Activated T-helper 17 cell treated with anti-CD3 and anti-CD28 coated beads, Interleukin-2, amount 50 U/mL, for 72 hours (primary cell): Measurements from ENCODE around the gene HSD17B14. TPM values are rescaled to one million over a fixed set of nuclear protein-coding genes. Genes with fewer than 3 reads are reported as not detected.
"Not testable (repeated sequence)": the region's sequence is repeated elsewhere in the genome, so short reads cannot be mapped to it uniquely, and the experiment has no call there.

Experiments used
- ATAC-seq: fragments of 150-1000 bp; cut with Tn5 transposase; replicated peaks from 2 replicates; pipeline ENCODE4 v1.10.0; 2021; ENCODE audit warnings: mild to moderate bottlenecking, moderate library complexity
- H3K27ac Mint-ChIP-seq: one replicate; pipeline ENCODE4 v1.8.0; 2022; ENCODE audit warnings: mixed read lengths
- H3K27me3 Mint-ChIP-seq: one replicate; pipeline ENCODE4 v1.8.0; 2022; ENCODE audit warnings: mixed read lengths
- H3K36me3 Mint-ChIP-seq: one replicate; pipeline ENCODE4 v1.8.0; 2022; ENCODE audit warnings: low read depth, mild to moderate bottlenecking, mixed read lengths
- H3K4me1 Mint-ChIP-seq: one replicate; pipeline ENCODE4 v1.8.0; 2022; ENCODE audit warnings: mixed read lengths
- H3K4me3 Mint-ChIP-seq: one replicate; pipeline ENCODE4 v1.8.0; 2022; ENCODE audit warnings: mild to moderate bottlenecking, mixed read lengths
- H3K9me3 Mint-ChIP-seq: one replicate; pipeline ENCODE4 v1.8.0; 2022; ENCODE audit warnings: mixed read lengths
- total RNA-seq, 2 donors: library from RNA; stranded (reverse); gene quantifications; one replicate each; pipeline ENCODE4 v1.2.3, GENCODE V29; 2022

Gene HSD17B14
- total RNA-seq, 2 donors from 2014 or later = 1.6 TPM; not detected in 1

GRCh38 chr19:48805452-48805851 lies 30.8 kb downstream of the HSD17B14 start:
- Mint-ChIP-seq H3K4me3 (no peak overlapping the region), H3K27me3 (no peaks in the 10 kb centered on the region), H3K4me1 (peaks cover 18% of the 10 kb centered on the region), H3K36me3 (peaks cover 6% of the 10 kb centered on the region), H3K27ac (no peak overlapping the region), H3K9me3 (no peaks in the 10 kb centered on the region)
- ATAC-seq = no peak

DNA sequence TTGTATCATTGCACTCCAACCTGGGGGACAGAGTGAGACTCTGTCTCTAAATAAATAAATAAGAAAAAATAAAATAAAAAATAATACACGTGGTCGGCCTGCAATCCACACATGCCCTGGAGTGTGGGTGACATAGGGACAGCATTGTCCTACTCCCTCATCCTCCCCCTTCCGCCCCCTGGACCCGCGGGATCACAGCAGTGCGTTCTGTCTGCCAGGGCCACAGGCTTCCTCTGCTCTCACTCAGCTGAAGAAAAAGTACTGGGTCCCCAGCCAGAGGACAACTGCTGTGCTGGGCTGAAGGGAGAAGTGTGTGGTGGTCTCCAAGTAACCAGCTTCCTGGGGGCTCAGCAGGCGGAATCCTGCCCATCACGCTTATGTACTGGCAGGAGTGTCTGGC lies 31.8 kb downstream of the HSD17B14 start:
- Mint-ChIP-seq H3K27me3 (no peaks in the 10 kb centered on the region), H3K36me3 (peaks cover 6% of the 10 kb centered on the region), H3K4me1 (peaks cover 15% of the 10 kb centered on the region), H3K4me3 (no peak overlapping the region), H3K27ac (no peak overlapping the region), H3K9me3 (no peaks in the 10 kb centered on the region)
- ATAC-seq = no peak

- Mint-ChIP-seq H3K4me3 (no peak overlapping the region), H3K36me3 (peaks cover under 1% of the 10 kb centered on the region), H3K9me3 (no peaks in the 10 kb centered on the region), H3K27me3 (no peaks in the 10 kb centered on the region), H3K4me1 (peaks cover 6% of the 10 kb centered on the region), H3K27ac (no peak overlapping the region)
- no peak for ATAC-seq
Measured at GRCh38 chr19:48802623-48803022, 33.7 kb downstream of the HSD17B14 start.

GRCh38 chr19:48799358-48800300 lies 36.7 kb downstream of the HSD17B14 start:
- Mint-ChIP-seq H3K9me3 (no peaks in the 10 kb centered on the region), H3K36me3 (no peaks in the 10 kb centered on the region)

GRCh38 chr19:48798937-48799336 lies 37.4 kb downstream of the HSD17B14 start:
- Mint-ChIP-seq H3K4me3 (no peak overlapping the region), H3K27me3 (no peaks in the 10 kb centered on the region)

More at GRCh38 chr19:48799358-48800300, 36.7 kb downstream of the HSD17B14 start:
- Mint-ChIP-seq H3K4me1 (peaks cover 9% of the 10 kb centered on the region), H3K4me3 (no peak overlapping the region), H3K27me3 (no peaks in the 10 kb centered on the region), H3K27ac (no peak overlapping the region)
- ATAC-seq = no peak

GRCh38 chr19:48797103-48797502 lies 39.2 kb downstream of the HSD17B14 start:
- Mint-ChIP-seq H3K27ac (peak overlapping the region; percentile 66), H3K4me1 (peaks cover 9% of the 10 kb centered on the region), H3K27me3 (no peaks in the 10 kb centered on the region), H3K36me3 (no peaks in the 10 kb centered on the region), H3K4me3 (no peak overlapping the region), H3K9me3 (no peaks in the 10 kb centered on the region)
- ATAC-seq = no peak

More at GRCh38 chr19:48798937-48799336, 37.4 kb downstream of the HSD17B14 start:
- Mint-ChIP-seq H3K36me3 (no peaks in the 10 kb centered on the region), H3K27ac (no peak overlapping the region), H3K9me3 (no peaks in the 10 kb centered on the region), H3K4me1 (peaks cover 9% of the 10 kb centered on the region)
- ATAC-seq = no peak

DNA sequence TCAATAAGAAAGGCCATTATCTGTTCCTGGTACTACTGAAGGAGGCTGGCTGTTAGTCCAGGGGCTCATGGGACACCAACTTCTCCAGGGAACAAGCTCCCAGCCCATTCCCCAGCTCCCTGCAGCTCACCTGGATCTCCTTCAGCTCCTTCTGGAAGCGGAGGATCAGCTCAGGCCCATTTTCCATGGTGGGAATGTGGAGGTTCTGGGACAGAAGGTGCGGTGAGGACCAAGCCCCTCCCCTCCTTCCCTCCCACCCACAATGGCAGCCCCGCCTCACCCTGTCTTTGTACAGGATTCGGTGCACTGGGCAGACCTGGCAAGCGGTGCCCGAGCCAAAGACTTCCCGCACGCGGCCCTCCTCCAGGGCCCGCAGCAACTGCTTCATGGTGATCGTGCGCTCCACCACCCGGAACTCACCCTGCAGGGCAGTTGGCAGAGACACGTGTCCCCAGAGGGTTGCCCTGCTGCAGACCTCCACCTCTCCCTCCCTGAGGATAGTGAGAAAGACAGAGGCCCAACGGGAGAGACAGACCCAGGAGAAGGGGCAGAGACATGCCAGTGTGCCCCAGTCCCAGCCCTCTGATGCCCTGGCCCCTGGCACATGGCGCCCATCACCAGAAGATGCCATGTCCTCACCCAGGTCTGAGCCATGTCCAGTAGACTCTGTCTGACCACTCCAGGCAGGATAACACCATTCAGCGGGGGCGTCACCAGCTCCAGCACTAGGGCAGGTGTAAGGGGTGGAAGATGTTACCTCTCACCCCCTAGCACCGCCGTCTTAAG lies 39.8 kb downstream of the HSD17B14 start:
- no peak for ATAC-seq
- Mint-ChIP-seq H3K27me3 (no peaks in the 10 kb centered on the region), H3K27ac (no peak overlapping the region), H3K9me3 (no peaks in the 10 kb centered on the region), H3K36me3 (no peaks in the 10 kb centered on the region), H3K4me1 (peaks cover 9% of the 10 kb centered on the region), H3K4me3 (no peak overlapping the region)

DNA sequence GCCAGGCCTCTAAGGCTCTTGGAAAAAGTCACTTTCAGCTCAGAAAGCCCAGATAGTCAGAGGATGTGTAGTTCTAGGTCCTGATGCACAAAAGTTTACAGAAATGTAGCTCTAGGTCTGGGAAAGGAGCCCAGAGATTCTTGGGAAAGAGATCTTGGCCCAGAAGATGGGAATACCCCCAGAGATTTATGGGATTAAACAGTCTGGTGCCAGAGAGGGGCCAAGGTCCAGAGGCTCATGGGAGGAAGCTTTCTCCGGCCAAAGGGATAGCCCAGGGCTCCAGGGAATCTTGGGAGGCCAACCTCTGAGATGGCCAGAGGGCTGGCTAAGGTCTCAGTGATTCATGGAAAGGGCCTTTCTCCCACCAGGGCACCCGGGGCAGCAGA lies 40.6 kb downstream of the HSD17B14 start:
- Mint-ChIP-seq H3K9me3 (no peaks in the 10 kb centered on the region), H3K27me3 (no peaks in the 10 kb centered on the region), H3K4me3 (peak overlapping the region; percentile 84), H3K27ac (peak overlapping the region; percentile 94), H3K36me3 (no peaks in the 10 kb centered on the region), H3K4me1 (peaks cover 9% of the 10 kb centered on the region)
- no peak for ATAC-seq

GRCh38 chr19:48795055-48795684 lies 41.1 kb downstream of the HSD17B14 start:
- Mint-ChIP-seq H3K27ac (peak overlapping the region; percentile 94), H3K4me1 (peaks cover 6% of the 10 kb centered on the region), H3K27me3 (no peaks in the 10 kb centered on the region), H3K9me3 (no peaks in the 10 kb centered on the region), H3K4me3 (peak overlapping the region; percentile 84), H3K36me3 (no peaks in the 10 kb centered on the region)
- peak; percentile 99 for ATAC-seq

- Mint-ChIP-seq H3K9me3 (no peaks in the 10 kb centered on the region), H3K4me1 (peaks cover 4% of the 10 kb centered on the region), H3K27ac (peak overlapping the region; percentile 94), H3K36me3 (no peaks in the 10 kb centered on the region), H3K27me3 (no peaks in the 10 kb centered on the region), H3K4me3 (peak overlapping the region; percentile 84)
- ATAC-seq = no peak
Measured at GRCh38 chr19:48794291-48794690, 42.0 kb downstream of the HSD17B14 start.

- Mint-ChIP-seq H3K27ac (no peak overlapping the region), H3K36me3 (no peaks in the 10 kb centered on the region), H3K4me3 (no peak overlapping the region), H3K27me3 (no peaks in the 10 kb centered on the region), H3K9me3 (no peaks in the 10 kb centered on the region), H3K4me1 (peaks cover 4% of the 10 kb centered on the region)
- ATAC-seq = no peak
Measured at GRCh38 chr19:48793271-48793670, 43.0 kb downstream of the HSD17B14 start.

DNA sequence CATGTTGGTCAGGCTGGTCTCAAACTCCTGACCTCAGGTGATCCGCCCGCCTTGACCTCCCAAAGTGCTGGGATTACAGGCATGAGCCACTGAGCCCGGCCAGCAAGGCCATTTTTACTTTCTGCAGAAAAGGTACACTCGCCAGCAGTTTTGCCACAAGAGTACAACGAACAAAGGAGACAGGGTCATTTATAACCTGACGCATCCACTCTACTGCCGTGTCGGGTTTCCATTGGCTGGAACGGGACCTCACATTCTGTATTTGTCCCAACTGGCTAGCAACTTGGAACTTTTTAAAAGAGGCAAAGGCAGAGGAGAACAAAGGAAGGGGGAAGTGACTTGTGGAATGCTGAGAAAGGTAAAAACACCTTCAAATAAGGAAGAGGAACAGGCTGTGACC lies 49.0 kb downstream of the HSD17B14 start:
- H3K9me3 Mint-ChIP-seq, H3K4me3 Mint-ChIP-seq, H3K27me3 Mint-ChIP-seq, H3K4me1 Mint-ChIP-seq, ATAC-seq, H3K27ac Mint-ChIP-seq, H3K36me3 Mint-ChIP-seq: not testable (repeated sequence)

DNA sequence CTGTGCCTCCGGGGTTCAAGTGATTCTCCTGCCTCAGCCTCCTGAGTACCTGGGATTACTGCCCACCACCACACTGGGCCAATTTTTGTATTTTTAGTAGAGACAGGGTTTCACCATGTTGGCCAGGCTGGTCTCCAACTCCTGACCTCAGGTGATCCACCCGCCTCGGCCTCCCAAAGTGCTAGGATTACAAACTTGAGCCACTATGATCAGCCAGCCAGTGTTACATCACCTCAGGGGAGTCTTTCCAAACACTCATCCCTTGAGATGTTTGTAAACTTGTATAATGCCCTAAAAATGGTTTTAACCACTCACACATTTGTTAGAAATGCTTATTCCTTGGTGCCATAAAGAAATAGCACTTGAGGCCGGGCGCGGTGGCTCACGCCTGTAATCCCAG lies 49.9 kb downstream of the HSD17B14 start:
- not testable (repeated sequence) for H3K4me1 Mint-ChIP-seq, H3K9me3 Mint-ChIP-seq, H3K4me3 Mint-ChIP-seq, H3K36me3 Mint-ChIP-seq, H3K27me3 Mint-ChIP-seq, H3K27ac Mint-ChIP-seq, ATAC-seq

DNA sequence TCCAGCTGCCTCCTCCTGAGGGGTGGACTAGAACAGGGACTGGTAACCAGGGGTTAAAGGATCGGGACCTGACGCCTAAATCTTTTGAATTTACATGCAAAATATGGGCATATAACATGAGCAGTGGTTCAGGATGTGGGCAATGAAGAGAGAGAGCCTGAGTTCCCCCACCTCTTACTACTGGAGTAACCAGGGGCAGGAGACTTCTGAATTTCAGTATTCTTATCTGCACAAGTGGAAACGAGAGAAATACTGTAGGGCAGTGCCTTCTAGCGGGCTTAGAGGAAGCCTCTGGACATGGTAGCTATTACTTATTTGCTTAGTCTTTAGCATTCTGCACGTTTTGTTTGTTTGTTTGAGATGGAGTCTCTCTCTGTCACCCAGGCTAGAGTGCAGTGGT lies 51.8 kb downstream of the HSD17B14 start:
- H3K27me3 Mint-ChIP-seq = peaks cover 6% of the 10 kb centered on the region
- H3K4me1 Mint-ChIP-seq = no peaks in the 10 kb centered on the region

More for the DNA sequence above, 51.8 kb downstream of the HSD17B14 start:
- no peaks in the 10 kb centered on the region for H3K36me3 Mint-ChIP-seq
- no peak overlapping the region for H3K4me3 Mint-ChIP-seq
- no peak for ATAC-seq
- H3K9me3 Mint-ChIP-seq = no peaks in the 10 kb centered on the region
- H3K27ac Mint-ChIP-seq = no peak overlapping the region
